Neuron (in vitro differentiated cells): ENCODE measurements around the gene CEBPA.
A peak's percentile ranks its signal among the peaks of the same experiment; 100 is the strongest.

Experiments
- H2AFZ ChIP-seq: one replicate; pipeline ENCODE4 v1.6.1; 2013; ENCODE audit warnings: low read depth, mild to moderate bottlenecking, inconsistent platforms, low read length, moderate library complexity
- H3K27me3 ChIP-seq: one replicate; pipeline ENCODE4 v1.6.1; 2013; ENCODE audit warnings: low read length; ENCODE audit not compliant: insufficient read depth
- H3K36me3 ChIP-seq: one replicate; pipeline ENCODE4 v1.6.1; 2013; ENCODE audit warnings: low read length; ENCODE audit not compliant: insufficient read depth
- H3K4me1 ChIP-seq: one replicate; pipeline ENCODE4 v1.6.1; 2013; ENCODE audit warnings: low read length; ENCODE audit not compliant: insufficient read depth
- H3K4me3 ChIP-seq: 2 replicates; pipeline ENCODE4 v1.5.1; 2013; ENCODE audit warnings: mild to moderate bottlenecking, low read length, moderate library complexity
- H3K9me3 ChIP-seq: one replicate; pipeline ENCODE4 v1.6.1; 2013; ENCODE audit warnings: low read length

Gene CEBPA

GRCh38 chr19:33302175-33302973 is at the start of gene CEBPA:
Gene CEBPA, minus strand, starts transcription at chr19:33302534. Its CDS starts 120 bp downstream, at chr19:33302414.
- H3K4me3 ChIP-seq = peak within 1 kb of the TSS; percentile 62
- peaks cover 43% of the 10 kb centered on the region for H3K27me3 ChIP-seq
- no peaks in the 10 kb centered on the region for H3K36me3 ChIP-seq
- H3K4me1 ChIP-seq = peaks cover 9% of the 10 kb centered on the region
- H3K9me3 ChIP-seq = peaks cover 5% of the 10 kb centered on the region
- H2AFZ ChIP-seq = peak within 1 kb of the TSS; percentile 90

GRCh38 chr19:33350538-33351309 is 48.4 kb upstream of the CEBPA start:
- H3K36me3 ChIP-seq = no peaks in the 10 kb centered on the region
- H3K27me3 ChIP-seq = peaks cover 18% of the 10 kb centered on the region
- no peaks in the 10 kb centered on the region for H3K4me1 ChIP-seq
- H3K9me3 ChIP-seq = no peaks in the 10 kb centered on the region
- H3K4me3 ChIP-seq = no peak overlapping the region
- H2AFZ ChIP-seq = no peak overlapping the region

- no peaks in the 10 kb centered on the region for H3K36me3 ChIP-seq
- H3K4me3 ChIP-seq = no peak overlapping the region
- peaks cover 21% of the 10 kb centered on the region for H3K27me3 ChIP-seq
- H3K9me3 ChIP-seq = no peaks in the 10 kb centered on the region
- H3K4me1 ChIP-seq = peaks cover under 1% of the 10 kb centered on the region
- H2AFZ ChIP-seq = no peak overlapping the region
Measured at GRCh38 chr19:33349319-33350289, 47.3 kb upstream of the CEBPA start.

- Histone ChIP-seq H2AFZ (no peak overlapping the region), H3K27me3 (peaks cover 21% of the 10 kb centered on the region), H3K36me3 (no peaks in the 10 kb centered on the region), H3K4me1 (peaks cover 10% of the 10 kb centered on the region), H3K4me3 (no peak overlapping the region), H3K9me3 (no peaks in the 10 kb centered on the region)
Measured at GRCh38 chr19:33348301-33349010, 46.1 kb upstream of the CEBPA start.

GRCh38 chr19:33347300-33347699 is 45.0 kb upstream of the CEBPA start:
- H3K9me3 ChIP-seq = no peaks in the 10 kb centered on the region
- peaks cover 21% of the 10 kb centered on the region for H3K27me3 ChIP-seq
- no peaks in the 10 kb centered on the region for H3K36me3 ChIP-seq
- H3K4me3 ChIP-seq = no peak overlapping the region
- H2AFZ ChIP-seq = no peak overlapping the region
- H3K4me1 ChIP-seq = peaks cover 10% of the 10 kb centered on the region

- H3K27me3 ChIP-seq = peaks cover 21% of the 10 kb centered on the region
- H3K4me1 ChIP-seq = peaks cover 10% of the 10 kb centered on the region
- no peaks in the 10 kb centered on the region for H3K36me3 ChIP-seq
- H3K9me3 ChIP-seq = no peaks in the 10 kb centered on the region
- H2AFZ ChIP-seq = no peak overlapping the region
- no peak overlapping the region for H3K4me3 ChIP-seq
Measured at GRCh38 chr19:33346665-33347064, 44.3 kb upstream of the CEBPA start.

- Histone ChIP-seq H3K4me1 (peaks cover 10% of the 10 kb centered on the region), H3K27me3 (peaks cover 24% of the 10 kb centered on the region), H3K9me3 (no peaks in the 10 kb centered on the region), H2AFZ (no peak overlapping the region), H3K36me3 (no peaks in the 10 kb centered on the region), H3K4me3 (no peak overlapping the region)
Measured at GRCh38 chr19:33345163-33345562, 42.8 kb upstream of the CEBPA start.

- H3K36me3 ChIP-seq = no peaks in the 10 kb centered on the region
- H3K27me3 ChIP-seq = peaks cover 24% of the 10 kb centered on the region
- peaks cover 10% of the 10 kb centered on the region for H3K4me1 ChIP-seq
- H3K4me3 ChIP-seq = no peak overlapping the region
- H3K9me3 ChIP-seq = no peaks in the 10 kb centered on the region
- no peak overlapping the region for H2AFZ ChIP-seq
Measured at GRCh38 chr19:33344573-33344925, 42.2 kb upstream of the CEBPA start.

GRCh38 chr19:33343859-33344572 is 41.7 kb upstream of the CEBPA start:
- peaks cover 24% of the 10 kb centered on the region for H3K27me3 ChIP-seq
- H3K36me3 ChIP-seq = no peaks in the 10 kb centered on the region
- H3K9me3 ChIP-seq = no peaks in the 10 kb centered on the region
- peaks cover 10% of the 10 kb centered on the region for H3K4me1 ChIP-seq
- H2AFZ ChIP-seq = no peak overlapping the region
- no peak overlapping the region for H3K4me3 ChIP-seq

- H2AFZ ChIP-seq = no peak overlapping the region
- H3K4me1 ChIP-seq = peaks cover 10% of the 10 kb centered on the region
- no peak overlapping the region for H3K4me3 ChIP-seq
- H3K27me3 ChIP-seq = peaks cover 18% of the 10 kb centered on the region
- H3K36me3 ChIP-seq = no peaks in the 10 kb centered on the region
- H3K9me3 ChIP-seq = no peaks in the 10 kb centered on the region
Measured at GRCh38 chr19:33343301-33343700, 41.0 kb upstream of the CEBPA start.

GRCh38 chr19:33340991-33341390 is 38.7 kb upstream of the CEBPA start:
- Histone ChIP-seq H2AFZ (no peak overlapping the region), H3K27me3 (peaks cover 6% of the 10 kb centered on the region), H3K9me3 (no peaks in the 10 kb centered on the region), H3K4me3 (no peak overlapping the region), H3K4me1 (peaks cover 10% of the 10 kb centered on the region), H3K36me3 (no peaks in the 10 kb centered on the region)
